HCT116 (cell line): ENCODE results near the gene R3HDML. TPM values are rescaled to one million over a fixed set of nuclear protein-coding genes. Genes with fewer than 3 reads are reported as not detected.

Source experiments
- ATAC-seq: fragments of 200-7000 bp; cut with Tn5 transposase; 2 replicates; pipeline ENCODE4 v1.9.1; 2020; ENCODE audit warnings: mild to moderate bottlenecking, moderate library complexity
- BruUV-seq: library from RNA; stranded (reverse); fragments of 400-500 nt; replicated peaks from 2 replicates; lab custom pipeline; 2021; lab: Mats Ljungman, UMichigan
- CTCF ChIA-PET: fragments of 300-600 bp; sonication (Branson Sonifier 250); formaldehyde crosslinking; loops from one replicate; lab custom pipeline; 2021; ENCODE audit warnings: antibody characterized with exemption; lab: Charles Lee
- POLR2A ChIA-PET: fragments of 300-600, 350-600 bp; sonication (Branson Sonifier 250); formaldehyde crosslinking; loops from one replicate; lab custom pipeline; 2021; ENCODE audit warnings: antibody characterized with exemption; lab: Charles Lee
- RAD21 ChIA-PET, 2 experiments: fragments of 300-600 bp; sonication (Branson Sonifier 250); formaldehyde crosslinking; loops; one replicate each; lab custom pipeline; 2023; ENCODE audit warnings: low total read pairs in 2 of 2; ENCODE audit not compliant: uncharacterized antibody in 2 of 2, unreplicated experiment in 2 of 2, low non-redundant PET in 1 of 2; lab: Charles Lee
- DNase-seq: peaks from one replicate; pipeline ENCODE4 v3.0.0-alpha.2; 2010; ENCODE audit warnings: low read depth, low spot score
- H2AFZ ChIP-seq: fragments of 200-600 bp; shearing (Covaris generic), sonication (generic); 2 replicates; pipeline ENCODE4 v1.6.1; 2017; ENCODE audit warnings: low read depth, mixed run types, mixed read lengths, antibody characterized with exemption, low read length; ENCODE audit not compliant: poor library complexity, severe bottlenecking
- H3K27ac ChIP-seq: 2 replicates; pipeline ENCODE4 v1.5.1; 2012; ENCODE audit warnings: low read depth, low read length
- H3K27me3 ChIP-seq: fragments of 200-600 bp; sonication (generic); 2 replicates; pipeline ENCODE4 v1.6.1; 2016; ENCODE audit warnings: mixed run types, low read length, mixed read lengths; ENCODE audit not compliant: insufficient read depth
- H3K36me3 ChIP-seq, 2 experiments: fragments of 200-500 bp in 1 of 2; fragments of 200-600 bp in 1 of 2; sonication (Bioruptor generic) in 1 of 2; sonication (generic) in 1 of 2; 2 replicates each; pipeline versions ENCODE4 v1.5.1 to v1.6.1; 2014 to 2016; ENCODE audit warnings: low read length in 2 of 2, inconsistent platforms in 1 of 2, mixed read lengths in 1 of 2, mixed run types in 1 of 2; ENCODE audit not compliant: insufficient read depth in 2 of 2, control insufficient read depth in 1 of 2
- H3K4me1 ChIP-seq, 2 experiments: fragments of 200-600 bp in 1 of 2; sonication (generic) in 1 of 2; 2 replicates each; pipeline versions ENCODE4 v1.5.1 to v1.6.1; 2012 to 2017; ENCODE audit warnings: low read length in 2 of 2, inconsistent platforms in 1 of 2, mild to moderate bottlenecking in 1 of 2, mixed read lengths in 1 of 2, mixed run types in 1 of 2, moderate library complexity in 1 of 2; ENCODE audit not compliant: insufficient read depth in 2 of 2, control insufficient read depth in 1 of 2
- H3K4me2 ChIP-seq: fragments of 200-600 bp; sonication (generic); 2 replicates; pipeline ENCODE4 v1.6.1; 2017; ENCODE audit warnings: mixed run types, low read length, mixed read lengths
- H3K4me3 ChIP-seq, 2 experiments: fragments of 200-600 bp in 1 of 2; sonication (generic) in 1 of 2; replicated peaks in 1 of 2; 2 replicates each; pipeline ENCODE4 v1.5.1; 2011 to 2016; ENCODE audit warnings: low read length in 2 of 2, control low read depth in 1 of 2, low read depth in 1 of 2, mild to moderate bottlenecking in 1 of 2, mixed read lengths in 1 of 2, mixed run types in 1 of 2
- H3K79me2 ChIP-seq: fragments of 200-600 bp; sonication (generic); 2 replicates; pipeline ENCODE4 v1.6.1; 2017; ENCODE audit warnings: mild to moderate bottlenecking, mixed run types, low read length, moderate library complexity, mixed read lengths; ENCODE audit not compliant: insufficient read depth
- H3K9ac ChIP-seq: fragments of 200-600 bp; sonication (generic); 2 replicates; pipeline ENCODE4 v1.6.1; 2016; ENCODE audit warnings: low read length, mixed read lengths
- H3K9me2 ChIP-seq: fragments of 200-600 bp; sonication (generic), shearing (Covaris generic); 2 replicates; pipeline ENCODE4 v1.6.1; 2017; ENCODE audit warnings: mixed run types, mild to moderate bottlenecking, moderate library complexity; ENCODE audit not compliant: insufficient read depth
- H3K9me3 ChIP-seq, 2 experiments: fragments of 200-500 bp in 1 of 2; fragments of 200-600 bp in 1 of 2; sonication (Bioruptor generic) in 1 of 2; sonication (generic) in 1 of 2; 2 replicates each; pipeline ENCODE4 v1.6.1; 2014 to 2017; ENCODE audit warnings: low read length in 2 of 2, mixed read lengths in 2 of 2, inconsistent platforms in 1 of 2, low read depth in 1 of 2, mild to moderate bottlenecking in 1 of 2, mixed run types in 1 of 2, moderate library complexity in 1 of 2; ENCODE audit not compliant: control insufficient read depth in 1 of 2, insufficient read depth in 1 of 2
- H4K20me1 ChIP-seq: fragments of 200-600 bp; sonication (generic), shearing (Covaris generic); 2 replicates; pipeline ENCODE4 v1.6.1; 2017; ENCODE audit warnings: mixed run types, mild to moderate bottlenecking, moderate library complexity; ENCODE audit not compliant: insufficient read depth
- CBX3 ChIP-seq: IDR thresholded peaks from 2 replicates; pipeline ENCODE4 v1.6.1; 2012; ENCODE audit warnings: low read depth
- CEBPB ChIP-seq: IDR thresholded peaks from 2 replicates; pipeline ENCODE4 v1.6.1; 2012; ENCODE audit warnings: low read depth
- EGR1 ChIP-seq: IDR thresholded peaks from 2 replicates; pipeline ENCODE4 v1.6.1; 2012; ENCODE audit warnings: low read depth
- EZH2 ChIP-seq: fragments of 200-600 bp; sonication (generic); IDR thresholded peaks from 2 replicates; pipeline ENCODE4 v1.6.1; 2017; ENCODE audit warnings: antibody characterized with exemption, mixed run types
- EZH2phosphoT487 ChIP-seq: fragments of 200-600 bp; IDR thresholded peaks from 2 replicates; pipeline ENCODE4 v1.6.1; 2018; ENCODE audit warnings: antibody characterized with exemption, borderline replicate concordance
- JUND ChIP-seq: IDR thresholded peaks from 2 replicates; pipeline ENCODE4 v1.6.1; 2012
- POLR2A ChIP-seq: IDR thresholded peaks from 2 replicates; pipeline ENCODE4 v1.7.0; 2011; ENCODE audit warnings: borderline replicate concordance; ENCODE audit not compliant: insufficient read depth, insufficient read length; ENCODE audit errors: extremely low read depth
- SRF ChIP-seq: IDR thresholded peaks from 2 replicates; pipeline ENCODE4 v1.6.1; 2012; ENCODE audit warnings: low read depth
- TCF7L2 ChIP-seq: IDR thresholded peaks from 2 replicates; pipeline ENCODE4 v1.7.0; 2011; ENCODE audit warnings: borderline replicate concordance, inconsistent platforms; ENCODE audit not compliant: insufficient read depth, insufficient read length; ENCODE audit errors: extremely low read depth
- YY1 ChIP-seq: IDR thresholded peaks from 2 replicates; pipeline ENCODE4 v1.6.1; 2011; ENCODE audit warnings: low read length, low read depth, moderate library complexity, mild to moderate bottlenecking; ENCODE audit not compliant: insufficient replicate concordance; ENCODE audit errors: extremely low read depth
- ZNF274 ChIP-seq: fragments of 200-500 bp; sonication (Bioruptor generic); IDR thresholded peaks from 2 replicates; pipeline ENCODE4 v1.6.1; 2014; ENCODE audit warnings: mild to moderate bottlenecking, low read depth, low read length, inconsistent platforms
- intact Hi-C: fragments of 100-400 bp; cut with micrococcal nuclease; formaldehyde crosslinking; loops from 2 replicates; pipeline ENCODE4 v1.10.0; 2022
- total RNA-seq: library from RNA; stranded (reverse); gene quantifications from one replicate; pipeline ENCODE4 v1.2.1, GENCODE V29; 2021; ENCODE audit not compliant: unreplicated experiment
- TF ChIP-seq, protein P1 (sequence below): IDR thresholded peaks from 2 replicates; pipeline ENCODE4 v1.6.1; 2012; ENCODE audit warnings: low read depth
- TF ChIP-seq, protein P2 (sequence below), 3 experiments: fragments of 200-600 bp in 1 of 3; sonication (generic) in 1 of 3; IDR thresholded peaks in 2 of 3; conservative IDR thresholded peaks in 1 of 3; 2 replicates each; pipeline ENCODE4 v1.5.1; 2012 to 2017; ENCODE audit warnings: low read depth in 2 of 3, low read length in 2 of 3, antibody characterized with exemption in 1 of 3, borderline replicate concordance in 1 of 3, control low read depth in 1 of 3, mild to moderate bottlenecking in 1 of 3, mixed read lengths in 1 of 3, mixed run types in 1 of 3, moderate library complexity in 1 of 3; ENCODE audit not compliant: insufficient read depth in 1 of 3
- TF ChIP-seq, protein P3 (sequence below): IDR thresholded peaks from 2 replicates; pipeline ENCODE4 v1.6.1; 2012
- TF ChIP-seq, protein P4 (sequence below): IDR thresholded peaks from 2 replicates; pipeline ENCODE4 v1.6.1; 2011; ENCODE audit warnings: mild to moderate bottlenecking, low read length, moderate library complexity; ENCODE audit not compliant: insufficient replicate concordance; ENCODE audit errors: extremely low read depth

The R3HDML gene
- total RNA-seq, 1 experiment from 2014 or later = not detected

DNA sequence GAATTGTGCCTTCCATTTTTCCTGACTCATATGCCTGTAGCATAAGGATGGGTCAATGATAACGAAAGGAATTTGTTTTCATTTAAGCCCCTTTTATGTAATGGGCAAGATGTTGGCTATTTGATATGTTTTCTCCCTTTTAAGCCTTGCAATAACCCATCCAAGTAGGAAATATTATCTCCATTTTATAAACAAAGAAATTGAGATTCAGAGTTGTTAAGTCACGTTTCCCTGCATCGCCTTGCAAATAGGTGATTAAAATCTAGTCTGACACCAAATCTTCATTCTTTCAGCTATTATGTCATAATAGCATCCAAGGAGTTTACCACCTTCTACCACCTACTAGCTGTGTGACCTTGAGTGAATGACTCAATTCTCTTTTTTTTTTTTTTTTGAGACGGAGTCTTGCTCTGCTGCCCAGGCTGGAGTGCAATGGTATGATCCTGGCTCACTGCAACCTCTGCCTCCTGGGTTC, 25.7 kb downstream of the R3HDML start:
- H3K4me1 ChIP-seq = no peaks in the 10 kb centered on the region
- H3K9me3 ChIP-seq = no peaks in the 10 kb centered on the region
- no peak overlapping the region for H3K4me3 ChIP-seq
- ATAC-seq (no peak), DNase-seq (no peak)
- RAD21 ChIA-PET = no interaction called here
- H3K27ac ChIP-seq = no peak overlapping the region
- POLR2A ChIA-PET = interaction anchor here (0.7 kb wide), 1 partner anchor 905 kb away, joined by 3 read pairs; no protein-coding TSS in a partner anchor
- H3K9me2 ChIP-seq = no peaks in the 10 kb centered on the region
- no peaks in the 10 kb centered on the region for H3K36me3 ChIP-seq
- BruUV-seq = no TSS peak
- no peak overlapping the region for H3K4me2 ChIP-seq
- no peaks in the 10 kb centered on the region for H3K27me3 ChIP-seq
- H4K20me1 ChIP-seq = no peaks in the 10 kb centered on the region
- intact Hi-C loops = no loop called here
- no peaks in the 10 kb centered on the region for H3K79me2 ChIP-seq
- CTCF ChIA-PET = no interaction called here
- no peak overlapping the region for H2AFZ ChIP-seq
- TF ChIP-seq, protein P1, sequence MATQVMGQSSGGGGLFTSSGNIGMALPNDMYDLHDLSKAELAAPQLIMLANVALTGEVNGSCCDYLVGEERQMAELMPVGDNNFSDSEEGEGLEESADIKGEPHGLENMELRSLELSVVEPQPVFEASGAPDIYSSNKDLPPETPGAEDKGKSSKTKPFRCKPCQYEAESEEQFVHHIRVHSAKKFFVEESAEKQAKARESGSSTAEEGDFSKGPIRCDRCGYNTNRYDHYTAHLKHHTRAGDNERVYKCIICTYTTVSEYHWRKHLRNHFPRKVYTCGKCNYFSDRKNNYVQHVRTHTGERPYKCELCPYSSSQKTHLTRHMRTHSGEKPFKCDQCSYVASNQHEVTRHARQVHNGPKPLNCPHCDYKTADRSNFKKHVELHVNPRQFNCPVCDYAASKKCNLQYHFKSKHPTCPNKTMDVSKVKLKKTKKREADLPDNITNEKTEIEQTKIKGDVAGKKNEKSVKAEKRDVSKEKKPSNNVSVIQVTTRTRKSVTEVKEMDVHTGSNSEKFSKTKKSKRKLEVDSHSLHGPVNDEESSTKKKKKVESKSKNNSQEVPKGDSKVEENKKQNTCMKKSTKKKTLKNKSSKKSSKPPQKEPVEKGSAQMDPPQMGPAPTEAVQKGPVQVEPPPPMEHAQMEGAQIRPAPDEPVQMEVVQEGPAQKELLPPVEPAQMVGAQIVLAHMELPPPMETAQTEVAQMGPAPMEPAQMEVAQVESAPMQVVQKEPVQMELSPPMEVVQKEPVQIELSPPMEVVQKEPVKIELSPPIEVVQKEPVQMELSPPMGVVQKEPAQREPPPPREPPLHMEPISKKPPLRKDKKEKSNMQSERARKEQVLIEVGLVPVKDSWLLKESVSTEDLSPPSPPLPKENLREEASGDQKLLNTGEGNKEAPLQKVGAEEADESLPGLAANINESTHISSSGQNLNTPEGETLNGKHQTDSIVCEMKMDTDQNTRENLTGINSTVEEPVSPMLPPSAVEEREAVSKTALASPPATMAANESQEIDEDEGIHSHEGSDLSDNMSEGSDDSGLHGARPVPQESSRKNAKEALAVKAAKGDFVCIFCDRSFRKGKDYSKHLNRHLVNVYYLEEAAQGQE = no peak
- TF ChIP-seq EZH2phosphoT487 (no peak), JUND (no peak), ZNF274 (no peak), POLR2A (no peak), TCF7L2 (no peak), EZH2 (no peak), CEBPB (no peak), CBX3 (no peak), EGR1 (no peak), YY1 (no peak), SRF (no peak)
- TF ChIP-seq, protein P2, sequence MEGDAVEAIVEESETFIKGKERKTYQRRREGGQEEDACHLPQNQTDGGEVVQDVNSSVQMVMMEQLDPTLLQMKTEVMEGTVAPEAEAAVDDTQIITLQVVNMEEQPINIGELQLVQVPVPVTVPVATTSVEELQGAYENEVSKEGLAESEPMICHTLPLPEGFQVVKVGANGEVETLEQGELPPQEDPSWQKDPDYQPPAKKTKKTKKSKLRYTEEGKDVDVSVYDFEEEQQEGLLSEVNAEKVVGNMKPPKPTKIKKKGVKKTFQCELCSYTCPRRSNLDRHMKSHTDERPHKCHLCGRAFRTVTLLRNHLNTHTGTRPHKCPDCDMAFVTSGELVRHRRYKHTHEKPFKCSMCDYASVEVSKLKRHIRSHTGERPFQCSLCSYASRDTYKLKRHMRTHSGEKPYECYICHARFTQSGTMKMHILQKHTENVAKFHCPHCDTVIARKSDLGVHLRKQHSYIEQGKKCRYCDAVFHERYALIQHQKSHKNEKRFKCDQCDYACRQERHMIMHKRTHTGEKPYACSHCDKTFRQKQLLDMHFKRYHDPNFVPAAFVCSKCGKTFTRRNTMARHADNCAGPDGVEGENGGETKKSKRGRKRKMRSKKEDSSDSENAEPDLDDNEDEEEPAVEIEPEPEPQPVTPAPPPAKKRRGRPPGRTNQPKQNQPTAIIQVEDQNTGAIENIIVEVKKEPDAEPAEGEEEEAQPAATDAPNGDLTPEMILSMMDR (IDR thresholded peaks at IDR 0.05 in 2 of 3, conservative IDR thresholded peaks at IDR 0.05 in 1 of 3; ENCODE audit: borderline replicate concordance in 1 of 3, insufficient read depth in 1 of 3, low read depth in 2 of 3, low read length in 2 of 3) = no peak
- TF ChIP-seq, protein P3, sequence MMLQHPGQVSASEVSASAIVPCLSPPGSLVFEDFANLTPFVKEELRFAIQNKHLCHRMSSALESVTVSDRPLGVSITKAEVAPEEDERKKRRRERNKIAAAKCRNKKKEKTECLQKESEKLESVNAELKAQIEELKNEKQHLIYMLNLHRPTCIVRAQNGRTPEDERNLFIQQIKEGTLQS = no peak
- TF ChIP-seq, protein P4, sequence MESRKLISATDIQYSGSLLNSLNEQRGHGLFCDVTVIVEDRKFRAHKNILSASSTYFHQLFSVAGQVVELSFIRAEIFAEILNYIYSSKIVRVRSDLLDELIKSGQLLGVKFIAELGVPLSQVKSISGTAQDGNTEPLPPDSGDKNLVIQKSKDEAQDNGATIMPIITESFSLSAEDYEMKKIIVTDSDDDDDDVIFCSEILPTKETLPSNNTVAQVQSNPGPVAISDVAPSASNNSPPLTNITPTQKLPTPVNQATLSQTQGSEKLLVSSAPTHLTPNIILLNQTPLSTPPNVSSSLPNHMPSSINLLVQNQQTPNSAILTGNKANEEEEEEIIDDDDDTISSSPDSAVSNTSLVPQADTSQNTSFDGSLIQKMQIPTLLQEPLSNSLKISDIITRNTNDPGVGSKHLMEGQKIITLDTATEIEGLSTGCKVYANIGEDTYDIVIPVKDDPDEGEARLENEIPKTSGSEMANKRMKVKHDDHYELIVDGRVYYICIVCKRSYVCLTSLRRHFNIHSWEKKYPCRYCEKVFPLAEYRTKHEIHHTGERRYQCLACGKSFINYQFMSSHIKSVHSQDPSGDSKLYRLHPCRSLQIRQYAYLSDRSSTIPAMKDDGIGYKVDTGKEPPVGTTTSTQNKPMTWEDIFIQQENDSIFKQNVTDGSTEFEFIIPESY = no peak
- H3K9ac ChIP-seq = no peak overlapping the region
